Activated naive CD8-positive, alpha-beta T cell treated with anti-CD3 and anti-CD28 coated beads, Interleukin-2, amount 10 ng/mL, durations not matched to agents 7 days and 5 days (primary cell): ENCODE results near the gene LDLRAP1. TPM values are rescaled to one million over a fixed set of nuclear protein-coding genes. Genes with fewer than 3 reads are reported as not detected.
"Not testable (repeated sequence)": the region's sequence is repeated elsewhere in the genome, so short reads cannot be mapped to it uniquely, and the experiment has no call there.

ENCODE experiments used
- ATAC-seq: fragments of 150-1000 bp; cut with Tn5 transposase; one replicate; pipeline ENCODE4 v1.10.0; 2021; ENCODE audit warnings: low read depth, moderate library complexity
- POLR2A ChIA-PET: fragments of 350-600 bp; sonication (Branson Sonifier 250); formaldehyde crosslinking; loops from one replicate; lab custom pipeline; 2021; ENCODE audit warnings: antibody characterized with exemption; lab: Charles Lee
- DNase-seq: peaks from one replicate; pipeline ENCODE4 v3.0.0; 2021
- H3K27ac Mint-ChIP-seq: one replicate; pipeline ENCODE4 v1.8.0; 2022; ENCODE audit warnings: mild to moderate bottlenecking, mixed read lengths
- H3K27me3 Mint-ChIP-seq: one replicate; pipeline ENCODE4 v1.8.0; 2022; ENCODE audit warnings: mild to moderate bottlenecking, moderate library complexity, mixed read lengths
- H3K36me3 Mint-ChIP-seq: one replicate; pipeline ENCODE4 v1.8.0; 2021; ENCODE audit warnings: mild to moderate bottlenecking, mixed read lengths
- H3K4me1 Mint-ChIP-seq: one replicate; pipeline ENCODE4 v1.8.0; 2021; ENCODE audit warnings: mixed read lengths
- H3K4me3 Mint-ChIP-seq: one replicate; pipeline ENCODE4 v1.8.0; 2022; ENCODE audit warnings: mild to moderate bottlenecking, moderate library complexity, mixed read lengths
- H3K9me3 Mint-ChIP-seq: one replicate; pipeline ENCODE4 v1.8.0; 2021; ENCODE audit warnings: mixed read lengths
- total RNA-seq, 2 experiments: library from RNA; stranded (reverse); gene quantifications; one replicate each; pipeline ENCODE4 v1.2.3, GENCODE V29; 2021

The LDLRAP1 gene
- 10 to 100 TPM; 77.3 to 79.6 TPM for total RNA-seq

- Mint-ChIP-seq H3K9me3 (no peaks in the 10 kb centered on the region), H3K4me1 (peaks cover 32% of the 10 kb centered on the region), H3K27ac (peak within 1 kb of the TSS; percentile 70), H3K27me3 (peaks cover 2% of the 10 kb centered on the region), H3K4me3 (peak within 1 kb of the TSS; percentile 88), H3K36me3 (peaks cover 5% of the 10 kb centered on the region)
- POLR2A ChIA-PET: interaction anchor here (1.2 to 2.4 kb wide), 5 partner anchors 10 to 76 kb away, joined by 3 to 13 read pairs (median 7); no protein-coding TSS in a partner anchor
- DNase-seq (peak; percentile 83), ATAC-seq (peak; percentile 82)
Observed at GRCh38 chr1:25543425-25544242, at the start of gene LDLRAP1. TSS of gene LDLRAP1 (plus strand) at chr1:25543606. CDS start at chr1:25543699, 93 bp downstream.

- peaks cover 30% of the 10 kb centered on the region for H3K36me3 Mint-ChIP-seq
- no peak overlapping the region for H3K4me3 Mint-ChIP-seq
- ATAC-seq (no peak), DNase-seq (no peak)
- no peaks in the 10 kb centered on the region for H3K27me3 Mint-ChIP-seq
- POLR2A ChIA-PET: no interaction called here
- H3K27ac Mint-ChIP-seq: no peak overlapping the region
- H3K9me3 Mint-ChIP-seq: no peaks in the 10 kb centered on the region
- peaks cover 9% of the 10 kb centered on the region for H3K4me1 Mint-ChIP-seq
Observed at GRCh38 chr1:25494952-25495351, 48.5 kb upstream of the LDLRAP1 start.

GRCh38 chr1:25500694-25501093, 42.7 kb upstream of the LDLRAP1 start:
- Mint-ChIP-seq H3K36me3 (peaks cover 24% of the 10 kb centered on the region), H3K9me3 (no peaks in the 10 kb centered on the region), H3K27me3 (no peaks in the 10 kb centered on the region), H3K4me1 (peaks cover 9% of the 10 kb centered on the region), H3K4me3 (no peak overlapping the region), H3K27ac (no peak overlapping the region)
- DNase-seq: no peak
- ATAC-seq: no peak
- POLR2A ChIA-PET: no interaction called here

- no peaks in the 10 kb centered on the region for H3K9me3 Mint-ChIP-seq
- no peak for DNase-seq
- ATAC-seq: no peak
- no peak overlapping the region for H3K4me3 Mint-ChIP-seq
- peaks cover 23% of the 10 kb centered on the region for H3K36me3 Mint-ChIP-seq
- POLR2A ChIA-PET: no interaction called here
- H3K27ac Mint-ChIP-seq: no peak overlapping the region
- H3K27me3 Mint-ChIP-seq: no peaks in the 10 kb centered on the region
- H3K4me1 Mint-ChIP-seq: peaks cover 8% of the 10 kb centered on the region
Observed at GRCh38 chr1:25501235-25502058, 42.0 kb upstream of the LDLRAP1 start.

- ATAC-seq: no peak
- POLR2A ChIA-PET: no interaction called here
Observed at GRCh38 chr1:25502957-25503356, 40.4 kb upstream of the LDLRAP1 start.

GRCh38 chr1:25503551-25504426, 39.6 kb upstream of the LDLRAP1 start:
- Mint-ChIP-seq H3K27me3 (no peaks in the 10 kb centered on the region), H3K27ac (no peak overlapping the region), H3K4me1 (no peaks in the 10 kb centered on the region), H3K4me3 (no peak overlapping the region), H3K9me3 (no peaks in the 10 kb centered on the region), H3K36me3 (peaks cover 11% of the 10 kb centered on the region)
- POLR2A ChIA-PET: no interaction called here
- DNase-seq (peak; percentile 65), ATAC-seq (peak; percentile 93)

More at GRCh38 chr1:25502957-25503356, 40.4 kb upstream of the LDLRAP1 start:
- H3K27ac Mint-ChIP-seq: no peak overlapping the region
- peak; percentile 15 for DNase-seq
- peaks cover 12% of the 10 kb centered on the region for H3K36me3 Mint-ChIP-seq
- H3K9me3 Mint-ChIP-seq: no peaks in the 10 kb centered on the region
- no peak overlapping the region for H3K4me3 Mint-ChIP-seq
- H3K27me3 Mint-ChIP-seq: no peaks in the 10 kb centered on the region
- H3K4me1 Mint-ChIP-seq: no peaks in the 10 kb centered on the region

GRCh38 chr1:25504706-25505595, 38.5 kb upstream of the LDLRAP1 start:
- ATAC-seq (no peak), DNase-seq (peak; percentile 17)
- Mint-ChIP-seq H3K4me3 (no peak overlapping the region), H3K27me3 (no peaks in the 10 kb centered on the region), H3K9me3 (no peaks in the 10 kb centered on the region), H3K27ac (no peak overlapping the region), H3K36me3 (peaks cover 7% of the 10 kb centered on the region), H3K4me1 (no peaks in the 10 kb centered on the region)
- POLR2A ChIA-PET: no interaction called here

- no peak overlapping the region for H3K27ac Mint-ChIP-seq
- no peak for ATAC-seq
- no peak overlapping the region for H3K4me3 Mint-ChIP-seq
- H3K27me3 Mint-ChIP-seq: no peaks in the 10 kb centered on the region
- H3K4me1 Mint-ChIP-seq: no peaks in the 10 kb centered on the region
- no peaks in the 10 kb centered on the region for H3K9me3 Mint-ChIP-seq
- POLR2A ChIA-PET: no interaction called here
- H3K36me3 Mint-ChIP-seq: no peaks in the 10 kb centered on the region
- DNase-seq: peak; percentile 27
Observed at GRCh38 chr1:25505656-25506385, 37.6 kb upstream of the LDLRAP1 start.

GRCh38 chr1:25506566-25507463, 36.6 kb upstream of the LDLRAP1 start:
- H3K4me1 Mint-ChIP-seq, H3K36me3 Mint-ChIP-seq, H3K9me3 Mint-ChIP-seq, H3K27me3 Mint-ChIP-seq, POLR2A ChIA-PET, H3K27ac Mint-ChIP-seq, ATAC-seq: not testable (repeated sequence)
- H3K4me3 Mint-ChIP-seq: peak overlapping the region; percentile 28
- peak; percentile 25 for DNase-seq

- Mint-ChIP-seq H3K27ac (no peak overlapping the region), H3K36me3 (no peaks in the 10 kb centered on the region), H3K4me3 (no peak overlapping the region), H3K27me3 (no peaks in the 10 kb centered on the region), H3K4me1 (no peaks in the 10 kb centered on the region), H3K9me3 (no peaks in the 10 kb centered on the region)
- POLR2A ChIA-PET: no interaction called here
- DNase-seq (peak; percentile 18), ATAC-seq (no peak)
Observed at GRCh38 chr1:25513666-25514065, 29.7 kb upstream of the LDLRAP1 start.

GRCh38 chr1:25515033-25515432, 28.4 kb upstream of the LDLRAP1 start:
- H3K4me3 Mint-ChIP-seq: no peak overlapping the region
- POLR2A ChIA-PET: no interaction called here
- ATAC-seq (no peak), DNase-seq (peak; percentile 1)
- H3K9me3 Mint-ChIP-seq: no peaks in the 10 kb centered on the region
- H3K27me3 Mint-ChIP-seq: no peaks in the 10 kb centered on the region
- no peaks in the 10 kb centered on the region for H3K36me3 Mint-ChIP-seq
- H3K27ac Mint-ChIP-seq: no peak overlapping the region
- no peaks in the 10 kb centered on the region for H3K4me1 Mint-ChIP-seq
